Effector CD8-positive, alpha-beta T cell (primary cell): ENCODE data around the gene TRAPPC10.

Experiments used
- DNase-seq: peaks from one replicate; lab custom pipeline; 2025; lab: John Stamatoyannopoulos, UW

The TRAPPC10 gene

DNA sequence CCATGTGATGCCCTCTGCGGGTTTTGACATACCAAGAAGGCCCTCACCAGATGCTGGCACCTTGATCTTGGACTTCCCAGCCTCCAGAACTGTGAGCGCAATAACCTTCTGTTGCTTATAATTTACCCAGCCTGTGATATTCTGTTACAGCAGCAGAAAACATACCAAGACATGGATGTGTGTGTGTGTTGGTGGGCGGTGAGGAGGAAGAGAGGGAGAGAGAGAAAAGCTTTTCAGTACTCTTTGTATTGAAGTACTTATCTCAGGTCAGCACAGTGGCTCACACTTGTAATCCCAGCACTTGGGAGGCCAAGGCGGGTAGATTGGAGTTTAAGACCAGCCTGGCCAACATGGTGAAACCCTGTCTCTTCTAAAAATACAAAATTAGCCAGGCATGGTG lies 23.1 kb downstream of the TRAPPC10 start:
- no peak for DNase-seq

DNA sequence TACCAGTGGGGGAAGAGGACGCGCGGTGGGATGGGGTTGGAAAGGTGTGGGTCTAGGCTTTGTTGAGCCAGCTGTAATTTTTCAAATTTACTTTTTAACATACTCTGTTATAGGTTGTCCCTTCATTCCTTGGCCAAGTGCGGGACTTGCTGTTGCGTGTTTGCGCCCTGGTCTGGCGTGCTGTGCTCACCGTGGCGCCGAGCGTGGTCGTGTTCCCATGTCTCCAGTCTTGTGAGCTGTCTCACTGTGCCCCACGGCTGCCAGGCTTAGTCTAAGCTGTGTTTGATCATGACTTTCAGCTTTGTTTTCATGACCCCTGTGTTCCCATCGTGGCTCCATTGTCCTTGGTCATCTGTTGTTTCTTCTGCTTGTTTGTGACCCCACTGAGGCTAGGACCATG lies 26.0 kb downstream of the TRAPPC10 start:
- DNase-seq = no peak

DNA sequence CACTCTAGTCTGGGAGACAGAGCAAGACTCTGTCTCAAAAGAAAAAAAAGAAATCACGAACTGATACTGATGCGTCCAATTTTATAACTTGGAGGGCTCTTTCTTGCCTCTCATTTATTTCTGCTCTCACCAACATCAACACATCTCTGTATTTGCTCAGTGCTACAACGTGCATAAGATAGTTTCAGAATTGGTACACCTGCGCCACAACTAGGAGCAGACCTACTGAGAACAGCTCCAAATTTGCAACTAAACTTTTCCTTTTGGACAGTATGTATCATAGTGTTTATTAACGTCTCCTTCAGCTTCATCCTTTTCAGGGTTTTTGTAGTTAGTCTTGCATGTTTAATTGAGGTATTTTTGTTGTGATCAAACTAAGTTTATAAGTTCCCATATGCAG lies 27.7 kb downstream of the TRAPPC10 start:
- DNase-seq = no peak

DNA sequence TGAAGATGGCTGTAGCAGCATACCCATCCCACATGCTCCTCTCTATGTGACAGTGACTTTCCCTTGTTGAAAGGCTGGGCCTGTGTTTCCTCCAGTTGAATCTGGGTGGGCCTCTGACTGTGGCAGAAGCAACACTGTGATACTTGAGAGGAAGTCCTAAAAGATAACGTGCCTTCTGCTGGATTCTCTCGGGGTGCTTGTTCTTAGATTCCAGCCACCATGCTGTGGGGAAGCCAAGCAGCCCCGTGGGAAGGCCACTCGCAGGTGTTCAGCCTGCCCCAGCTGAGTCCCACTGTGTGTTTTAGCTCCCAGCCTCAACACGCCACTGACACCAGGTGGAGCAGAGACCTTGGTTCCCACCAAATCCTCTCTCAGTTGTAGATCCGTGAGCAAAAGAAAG lies 31.5 kb downstream of the TRAPPC10 start:
- DNase-seq = no peak

DNA sequence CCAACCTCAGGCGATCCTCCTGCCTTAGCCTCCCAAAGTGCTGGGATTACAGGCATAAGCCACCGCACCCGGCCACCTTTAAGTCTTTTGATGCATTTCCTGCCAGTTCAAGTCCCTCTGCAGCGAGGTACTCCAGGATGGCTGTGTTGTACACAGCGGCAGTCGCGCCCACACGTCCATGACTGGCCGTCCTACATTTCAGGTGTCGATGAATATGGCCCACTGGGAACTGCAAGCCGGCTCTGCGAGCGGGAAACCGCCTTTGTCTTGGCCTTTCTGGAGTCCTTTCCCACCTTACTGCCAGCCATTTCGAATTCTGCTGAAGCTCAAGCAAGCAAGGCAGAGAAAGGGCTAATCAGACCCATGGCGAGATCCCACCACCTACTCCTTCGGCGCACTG lies 34.6 kb downstream of the TRAPPC10 start:
- DNase-seq = no peak

DNA sequence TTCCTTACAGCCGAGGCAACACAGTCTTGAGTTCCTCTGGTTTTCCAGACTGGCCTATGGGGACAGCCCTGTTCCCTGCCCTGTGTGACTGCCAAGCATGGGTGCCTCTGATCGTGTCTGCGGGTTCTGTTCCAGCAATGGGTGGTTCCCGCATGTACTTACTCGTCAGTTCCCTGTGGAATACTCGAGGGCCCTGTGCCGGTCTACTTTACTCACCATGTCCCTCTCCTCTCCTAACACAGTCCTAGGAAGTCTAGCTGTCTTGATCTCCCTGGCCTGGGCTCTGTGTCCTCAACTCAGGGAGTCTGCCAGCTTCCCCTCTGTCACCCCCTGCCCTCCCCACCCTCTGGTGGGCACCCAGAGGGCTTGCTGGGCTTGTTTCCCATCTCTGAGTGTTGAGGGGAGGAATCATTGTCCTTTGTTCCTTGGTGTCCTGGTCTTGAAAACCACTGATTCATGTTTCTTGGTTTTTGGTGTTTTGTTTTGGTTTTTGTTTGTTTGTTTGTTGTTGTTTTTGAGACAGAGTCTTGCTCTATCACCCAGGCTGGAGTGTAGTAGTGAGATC lies 36.0 kb downstream of the TRAPPC10 start:
- no peak for DNase-seq

DNA sequence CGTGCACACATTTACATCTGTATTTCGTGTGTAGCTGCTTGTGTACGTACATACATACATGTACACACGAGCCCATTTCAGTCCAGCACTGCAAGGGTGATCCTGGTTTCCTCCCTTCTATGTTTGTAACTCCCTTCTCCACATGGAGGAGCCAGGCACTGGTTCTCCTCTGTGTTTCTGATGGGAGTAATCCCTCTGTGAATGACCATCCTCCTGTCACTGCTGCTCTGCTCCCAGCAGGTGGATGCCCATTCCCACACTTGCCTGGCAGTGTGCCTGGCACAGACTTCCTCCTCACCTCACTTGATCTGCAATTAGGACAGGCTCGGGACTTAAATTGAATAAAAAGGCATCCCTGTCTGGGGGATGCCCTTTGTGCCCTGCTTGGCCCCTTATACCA lies 37.1 kb downstream of the TRAPPC10 start:
- no peak for DNase-seq

DNA sequence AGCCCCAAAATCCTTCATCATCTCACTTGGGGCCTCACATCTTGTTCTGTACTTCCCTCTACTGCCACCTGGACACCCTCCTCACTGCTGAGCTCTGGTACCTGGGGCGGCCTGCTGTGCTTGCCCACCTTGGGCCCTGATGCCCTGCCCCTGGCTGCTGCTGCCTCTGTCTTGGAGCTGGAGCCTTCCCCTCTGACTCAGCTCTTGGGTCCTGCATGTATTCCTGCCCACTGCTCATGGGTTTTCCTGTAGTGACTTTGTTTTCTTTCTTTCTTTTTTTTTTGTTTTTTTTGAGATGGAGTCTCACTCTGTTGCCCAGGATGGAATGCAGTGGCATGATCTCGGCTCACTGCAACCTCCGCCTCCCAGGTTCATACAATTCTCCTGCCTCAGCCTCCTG lies 37.5 kb downstream of the TRAPPC10 start:
- DNase-seq = no peak

DNA sequence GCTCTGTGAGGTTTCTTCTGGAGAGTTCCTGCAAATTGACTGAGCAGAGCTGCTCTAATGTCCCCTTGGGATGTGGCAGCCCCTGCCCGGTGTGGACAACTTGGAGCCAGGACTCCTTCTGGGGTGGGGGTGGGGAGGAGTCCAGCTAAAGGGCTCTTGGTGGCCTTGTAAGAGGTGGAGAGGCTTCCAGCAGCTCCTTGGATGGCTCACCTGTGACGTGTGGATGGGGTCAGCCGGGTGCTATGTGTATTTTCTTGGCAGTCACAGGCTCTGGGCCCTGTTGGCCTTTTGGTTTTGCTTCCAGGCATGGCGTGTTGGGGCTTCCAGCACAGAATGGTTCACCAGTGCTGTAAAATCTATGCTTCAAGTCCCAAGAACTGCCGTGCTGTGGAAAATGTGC lies 38.2 kb downstream of the TRAPPC10 start:
- DNase-seq = no peak

DNA sequence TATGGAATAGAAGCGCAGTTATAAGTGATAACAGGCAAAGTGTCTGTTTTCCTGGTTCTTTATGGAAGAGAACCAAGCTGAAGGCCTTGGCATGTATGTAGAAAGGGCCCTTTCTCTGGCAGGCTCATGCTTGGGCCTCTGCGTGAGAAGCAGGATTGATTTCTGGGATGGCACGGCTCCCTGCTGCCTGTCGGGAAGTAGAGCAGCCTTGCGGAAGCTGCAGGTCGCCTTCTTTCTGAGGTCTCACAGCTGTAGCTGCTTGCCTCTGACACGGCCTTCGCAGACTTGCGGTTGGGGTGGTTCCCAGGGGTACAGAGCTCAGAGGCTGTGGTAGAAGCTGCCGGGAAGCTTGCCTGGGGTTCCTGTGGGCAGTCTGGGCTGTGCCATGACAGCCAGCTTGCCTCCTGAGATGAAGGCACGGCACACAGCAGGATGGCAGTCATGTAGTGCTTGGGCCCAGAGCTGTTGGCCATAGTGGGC lies 39.4 kb downstream of the TRAPPC10 start:
- DNase-seq = no peak

DNA sequence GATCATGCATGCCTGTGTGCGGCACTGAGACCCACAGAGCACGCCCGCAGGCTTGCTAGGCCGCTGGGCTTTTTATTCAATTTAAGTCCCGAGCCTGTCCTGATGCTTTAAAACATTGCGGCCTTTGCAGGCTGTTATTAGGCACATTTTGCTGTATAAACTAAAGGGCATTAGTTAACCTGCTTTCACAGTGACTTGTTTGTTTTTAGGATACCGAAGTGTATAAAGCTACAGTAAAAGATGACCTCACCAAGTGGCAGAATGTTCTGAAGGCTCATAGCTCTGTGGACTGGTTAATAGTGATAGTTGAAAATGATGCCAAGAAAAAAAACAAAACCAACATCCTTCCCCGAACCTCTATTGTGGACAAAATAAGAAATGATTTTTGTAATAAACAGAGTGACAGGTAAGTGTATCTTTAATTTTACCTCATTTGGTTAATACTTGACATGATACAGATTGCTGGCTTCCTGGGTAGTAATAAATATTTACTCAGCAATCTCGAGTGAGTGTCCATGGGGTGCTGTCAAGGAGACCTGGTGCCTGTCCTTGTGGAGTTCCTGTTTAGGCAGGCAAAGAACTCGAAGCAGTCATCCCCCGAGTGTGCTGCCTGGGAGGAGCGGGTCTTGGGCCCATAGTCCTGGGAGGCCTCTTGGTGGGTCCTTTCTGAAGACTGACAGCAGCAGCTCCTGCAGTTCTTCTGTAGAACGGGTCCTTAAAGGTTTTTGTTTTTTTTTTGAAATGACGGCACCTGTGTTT lies 40.1 kb downstream of the TRAPPC10 start:
- DNase-seq = no peak

DNA sequence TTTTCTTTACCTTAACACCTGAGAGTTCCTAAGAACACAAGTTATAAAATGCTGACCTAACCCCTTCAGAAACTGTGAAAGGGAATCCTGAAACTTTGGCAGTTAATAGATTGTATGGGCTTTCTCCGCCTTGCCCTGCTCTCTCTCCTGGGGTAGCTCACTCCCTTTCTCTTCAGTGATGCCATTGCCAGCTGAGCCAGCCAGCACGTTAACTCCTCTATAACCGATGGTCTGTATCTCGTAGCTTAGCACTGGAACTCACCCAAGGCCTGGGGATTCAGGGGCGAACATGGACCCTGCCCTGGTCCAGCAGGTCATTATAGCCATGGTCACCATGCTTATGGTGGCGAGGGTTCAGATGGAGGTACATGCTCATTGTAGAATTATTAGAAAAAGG lies 40.7 kb downstream of the TRAPPC10 start:
- DNase-seq = no peak

DNA sequence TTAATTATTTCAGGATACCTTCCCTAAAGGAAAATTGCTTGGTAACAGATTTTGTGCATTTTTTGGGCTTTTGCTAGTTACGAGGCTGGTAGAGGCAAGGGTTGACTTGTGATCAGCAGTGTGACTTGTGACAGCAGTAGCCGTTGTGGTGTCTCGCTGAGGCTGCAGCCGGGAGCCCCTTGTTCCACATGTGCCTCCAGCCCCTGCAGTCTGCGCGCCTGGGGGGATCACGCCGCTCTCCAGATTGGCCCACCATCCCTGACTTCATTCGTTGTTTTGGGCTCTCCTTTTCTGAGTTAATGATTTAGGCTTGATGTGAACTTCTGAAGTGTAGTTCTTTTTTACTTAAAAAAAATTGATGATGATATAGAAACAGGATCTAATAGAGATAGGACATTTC lies 41.5 kb downstream of the TRAPPC10 start:
- DNase-seq = no peak

DNA sequence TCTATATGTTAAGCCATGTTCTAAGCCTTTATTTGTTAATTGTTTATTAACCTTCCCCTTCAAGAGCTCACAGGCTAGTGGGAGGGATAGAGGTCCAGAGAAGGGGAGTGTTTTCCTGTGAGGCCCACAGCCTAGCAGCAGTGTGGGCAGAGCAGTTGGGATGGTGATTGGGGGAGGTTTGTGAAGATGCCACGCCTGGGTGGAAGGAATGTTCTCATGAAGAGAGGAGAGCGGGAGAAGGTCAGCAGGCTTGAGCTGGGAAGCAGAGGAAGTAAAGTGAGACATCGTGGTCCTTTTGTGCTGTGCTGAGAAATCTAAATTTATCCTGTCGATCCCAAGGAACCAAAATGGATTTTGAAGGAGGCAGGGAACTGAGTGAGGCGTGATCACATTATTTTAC lies 42.6 kb downstream of the TRAPPC10 start:
- no peak for DNase-seq

DNA sequence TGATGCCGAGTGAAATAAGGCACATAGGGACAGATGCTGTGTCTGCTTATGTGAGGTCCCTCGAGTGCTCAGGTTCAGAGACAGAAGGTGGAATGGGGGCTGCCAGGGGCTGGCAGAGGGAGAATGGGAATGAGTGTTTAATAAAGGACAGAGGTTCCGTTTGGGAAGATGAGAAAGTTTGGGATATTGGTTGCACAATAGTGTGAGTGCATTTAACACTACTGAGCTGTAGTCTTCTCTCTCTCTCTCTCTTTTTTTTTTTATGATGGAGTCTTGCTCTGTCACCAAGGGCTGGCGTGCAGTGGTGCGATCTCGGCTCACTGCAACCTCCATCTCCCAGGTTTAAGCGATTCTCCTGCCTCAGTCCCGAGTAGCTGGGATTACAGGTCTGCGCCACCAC lies 44.9 kb downstream of the TRAPPC10 start:
- DNase-seq = no peak

DNA sequence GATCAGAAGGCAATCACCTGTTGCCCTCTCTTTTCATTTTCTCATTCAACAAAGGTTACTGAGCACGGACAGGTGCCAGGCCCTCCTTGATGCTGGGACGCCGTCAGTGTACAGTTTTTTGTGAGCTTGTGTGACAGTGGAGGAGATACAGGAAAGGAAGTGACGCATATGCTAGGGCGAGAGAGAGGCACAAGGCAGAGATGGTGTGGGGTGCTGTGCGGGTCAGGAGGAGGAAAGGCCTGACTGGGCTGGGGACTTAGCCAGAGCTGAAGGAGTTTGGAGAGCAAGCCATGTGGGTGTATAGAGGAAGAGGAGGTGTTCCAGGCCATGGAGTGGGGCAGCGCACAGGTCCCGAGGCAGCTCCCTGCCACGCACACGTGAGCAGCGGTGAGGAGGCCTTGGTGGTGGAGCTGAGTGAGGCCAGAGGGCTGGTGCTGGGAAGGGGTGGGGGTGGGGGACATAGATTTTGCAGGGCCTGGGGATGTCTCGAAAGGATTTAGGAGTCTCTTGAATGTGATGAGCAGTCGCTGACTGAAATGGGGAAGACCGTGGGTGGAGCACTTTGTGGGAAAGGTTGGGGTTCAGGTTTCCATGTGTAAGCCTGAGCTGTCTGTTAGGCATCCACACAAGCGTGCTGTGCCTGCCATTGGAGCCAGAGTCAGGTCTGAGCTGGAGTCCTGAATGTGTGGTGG lies 46.0 kb downstream of the TRAPPC10 start:
- DNase-seq = no peak

DNA sequence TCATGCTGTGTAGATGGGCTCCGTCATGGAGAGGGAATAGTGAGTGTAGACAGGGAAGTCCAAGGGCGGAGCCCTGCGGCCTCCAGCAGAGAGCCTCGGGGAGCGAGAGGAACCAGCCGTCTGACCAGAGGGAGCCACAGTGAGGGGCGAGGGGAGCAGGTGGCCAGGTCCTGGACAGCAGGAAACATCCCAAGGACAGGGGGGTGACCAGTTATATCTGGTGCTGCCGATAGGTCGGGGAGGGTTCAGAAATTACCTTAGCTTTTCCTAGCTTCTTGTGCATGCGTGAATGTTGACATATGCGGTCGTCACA lies 46.5 kb downstream of the TRAPPC10 start:
- DNase-seq = no peak

DNA sequence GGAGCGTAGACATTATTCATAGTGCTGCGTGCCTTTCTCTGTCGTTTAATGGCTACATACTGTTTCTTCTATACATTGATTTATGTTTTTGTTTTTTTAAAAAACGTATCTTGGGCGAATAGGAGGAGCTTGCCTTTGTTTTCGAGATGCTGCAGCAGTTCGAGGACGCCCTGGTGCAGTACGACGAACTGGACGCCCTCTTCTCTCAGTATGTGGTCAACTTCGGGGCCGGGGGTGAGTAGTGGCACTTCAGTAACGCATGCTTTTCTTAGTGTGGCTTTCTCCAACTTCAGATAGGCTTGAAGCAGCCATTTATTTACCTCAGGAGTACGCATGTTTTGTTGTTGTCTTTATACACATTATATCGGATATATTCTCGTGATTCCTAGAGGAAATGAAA lies 46.9 kb downstream of the TRAPPC10 start:
- no peak for DNase-seq

DNA sequence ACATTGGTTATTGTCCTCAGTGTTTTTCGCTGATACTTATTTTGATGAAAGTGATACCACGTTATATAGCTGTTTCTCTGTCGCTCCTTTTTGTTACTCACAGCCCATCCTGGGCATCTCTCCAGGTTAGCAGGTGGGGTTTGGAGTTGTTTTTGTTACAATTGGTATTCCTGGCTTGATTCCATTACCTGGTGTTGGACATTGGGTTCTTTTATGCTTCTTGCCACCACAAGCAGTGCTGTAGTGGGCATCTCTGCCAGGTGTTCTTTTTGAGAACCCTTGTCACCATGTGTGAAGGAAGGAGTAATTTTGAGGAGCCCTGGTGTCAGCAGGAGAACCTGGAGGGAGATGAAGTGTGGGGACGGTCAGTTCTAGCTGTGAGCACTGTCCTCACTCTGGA lies 47.6 kb downstream of the TRAPPC10 start:
- DNase-seq = no peak

DNA sequence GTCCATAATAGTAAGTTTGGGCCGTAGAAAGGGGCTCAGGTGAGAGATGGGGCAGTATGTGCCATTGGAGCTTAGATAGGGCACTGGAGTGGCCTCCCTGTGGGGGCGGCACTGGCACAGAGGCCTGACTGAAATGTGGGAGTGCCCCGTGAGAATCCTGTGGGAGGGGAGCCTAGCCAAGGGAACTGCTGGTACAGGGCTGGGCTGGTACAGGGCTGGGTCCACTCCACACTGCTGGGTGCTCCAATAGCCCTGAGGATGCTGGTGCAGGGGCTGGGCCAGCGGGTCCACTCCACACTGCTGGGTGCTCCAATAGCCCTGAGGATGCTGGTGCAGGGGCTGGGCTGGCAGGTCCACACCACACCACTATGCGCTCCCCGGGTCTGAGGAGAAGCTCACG lies 50.3 kb downstream of the TRAPPC10 start:
- no peak for DNase-seq

DNA sequence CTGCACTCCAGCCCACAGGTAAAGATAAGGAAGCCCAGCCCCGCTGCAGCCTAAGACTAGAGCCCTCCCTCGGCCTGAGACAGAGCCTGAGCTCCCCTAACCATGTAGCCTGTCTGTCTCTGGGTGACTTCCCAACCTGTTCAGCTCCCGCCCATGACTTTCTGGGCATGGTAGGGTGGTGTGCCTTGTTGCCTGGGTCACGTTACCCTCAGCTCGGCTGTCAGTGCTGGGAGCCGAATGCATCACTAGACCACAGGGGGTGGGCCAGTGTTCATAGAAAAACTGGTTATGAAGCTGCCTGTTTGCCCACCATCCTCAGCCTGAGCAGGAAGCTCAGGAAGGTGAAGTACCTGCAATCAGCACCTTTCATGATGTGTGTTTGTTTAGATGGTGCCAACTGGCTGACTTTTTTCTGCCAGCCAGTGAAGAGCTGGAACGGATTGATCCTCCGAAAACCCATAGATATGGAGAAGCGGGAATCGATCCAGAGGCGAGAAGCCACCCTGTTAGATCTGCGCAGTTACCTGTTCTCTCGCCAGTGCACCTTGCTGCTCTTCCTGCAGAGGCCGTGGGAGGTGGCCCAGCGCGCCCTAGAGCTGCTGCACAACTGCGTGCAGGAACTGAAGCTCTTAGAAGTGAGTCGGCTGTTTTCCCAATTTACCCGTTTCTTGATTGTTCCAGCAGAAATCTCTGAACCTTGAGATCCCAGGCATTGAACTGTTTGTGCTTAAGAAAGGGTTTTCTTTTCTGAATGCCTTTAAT lies 51.2 kb downstream of the TRAPPC10 start:
- no peak for DNase-seq

DNA sequence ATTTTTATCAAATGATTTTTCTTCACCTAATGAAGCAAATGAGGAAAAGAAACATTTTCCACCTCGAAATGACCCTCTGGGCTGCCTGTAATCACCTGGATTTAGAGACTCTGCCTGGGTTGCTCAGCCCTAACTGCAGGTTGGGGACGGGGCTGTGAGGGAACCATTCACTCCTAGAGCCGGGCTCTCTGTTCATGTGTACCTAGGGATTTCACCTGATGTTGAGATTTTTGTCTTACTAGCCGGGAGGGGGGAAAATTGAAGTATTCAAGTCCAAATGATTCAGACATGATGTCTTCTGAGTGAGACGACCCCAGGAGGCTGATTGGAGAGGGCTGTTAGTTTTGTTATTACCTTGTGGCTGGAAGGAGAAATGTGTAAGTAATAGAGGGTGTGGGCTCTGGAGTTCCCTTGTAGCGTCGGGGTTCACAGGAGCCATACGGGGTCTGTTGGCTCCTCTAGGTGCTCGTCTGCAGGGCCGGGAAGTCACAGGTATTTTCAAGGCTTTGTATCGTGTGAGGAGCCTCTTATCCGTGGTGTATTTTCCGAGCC lies 52.8 kb downstream of the TRAPPC10 start:
- DNase-seq = no peak
